Stomach (tissue), 4 donors: ENCODE data around the gene FOXA2.

Experiments
- CTCF ChIP-seq, 7 experiments: fragments of 450-650 bp in 4 of 7; fragments of 200-600 bp in 3 of 7; sonication (generic) in 3 of 7; IDR thresholded peaks; one replicate each; pipeline ENCODE4 v1.5.1; 2016 to 2019; ENCODE audit warnings: antibody characterized with exemption in 7 of 7, control low read depth in 2 of 7, mild to moderate bottlenecking in 1 of 7
- EP300 ChIP-seq: sonication (generic); formaldehyde crosslinking; IDR thresholded peaks from one replicate; pipeline ENCODE4 v1.6.1; 2017; ENCODE audit warnings: antibody characterized with exemption
- POLR2A ChIP-seq, 4 donors: fragments of 450-650 bp; IDR thresholded peaks; one replicate each; pipeline ENCODE4 v1.6.1; 2016; ENCODE audit warnings: antibody characterized with exemption in 4 of 4, control low read depth in 2 of 4, mild to moderate bottlenecking in 1 of 4, moderate library complexity in 1 of 4
- POLR2AphosphoS5 ChIP-seq, 3 donors: sonication (generic); formaldehyde crosslinking; IDR thresholded peaks; one replicate each; pipeline ENCODE4 v1.6.1; 2016; ENCODE audit warnings: antibody characterized with exemption in 3 of 3

GRCh38 chr20:22585786-22586493 lies 1.6 kb upstream of the FOXA2 start:
- no peak for TF ChIP-seq CTCF (IDR thresholded peaks at IDR 0.05)
- TF ChIP-seq POLR2A (IDR thresholded peaks at IDR 0.05): no peak
- TF ChIP-seq POLR2AphosphoS5 (IDR thresholded peaks at IDR 0.05): no peak
- no peak for TF ChIP-seq EP300
